ENCODE results near the gene PDE11A. TPM values are rescaled to one million over a fixed set of nuclear protein-coding genes. Genes with fewer than 3 reads are reported as not detected.
"Not testable (repeated sequence)": the region's sequence is repeated elsewhere in the genome, so short reads cannot be mapped to it uniquely, and the experiment has no call there.

Gene PDE11A
- total and polyA plus RNA-seq, 8 donors, result under 0.01 to 0.87 (median 0.40) TPM; not detected in 2

- H3K4me1 ChIP-seq, result peaks cover 0 to 3% (median 0%) of the 10 kb centered on the region in 4 donors
- H3K27me3 ChIP-seq, result no peaks in the 10 kb centered on the region
- H3K36me3 ChIP-seq, result no peaks in the 10 kb centered on the region
- no peak for DNase-seq
- no peak overlapping the region for H3K4me3 ChIP-seq
- intact Hi-C loops (cut with DNase I; ENCODE audit: low total_unique reads), result no loop called here
- TF ChIP-seq POLR2A (IDR thresholded peaks at IDR 0.05), result no peak
- no peak for TF ChIP-seq CTCF (IDR thresholded peaks at IDR 0.05)
- no peak for TF ChIP-seq EP300 (IDR thresholded peaks at IDR 0.05)
- 80 to 88% (median 88%) methylated on average over 1 of the region's 1 CpG for WGBS, 5 donors
- H3K27ac ChIP-seq, result no peak overlapping the region
- no peaks in the 10 kb centered on the region for H3K9me3 ChIP-seq
These were observed 27.7 kb downstream of the PDE11A start for GRCh38 chr2:178044836-178045235.

GRCh38 chr2:178043266-178043665, 29.3 kb downstream of the PDE11A start:
- no peak for DNase-seq
- Histone ChIP-seq H3K27me3 (no peaks in the 10 kb centered on the region), H3K4me3 (no peak overlapping the region), H3K27ac (no peak overlapping the region), H3K9me3 (no peaks in the 10 kb centered on the region), H3K36me3 (no peaks in the 10 kb centered on the region), H3K4me1 (peaks cover 0 to 3% (median 0%) of the 10 kb centered on the region in 4 donors)
- TF ChIP-seq EP300 (IDR thresholded peaks at IDR 0.05) (no peak), POLR2A (IDR thresholded peaks at IDR 0.05) (no peak), POLR2AphosphoS5 (IDR thresholded peaks at IDR 0.05) (no peak), CTCF (IDR thresholded peaks at IDR 0.05) (no peak)
- intact Hi-C loops (cut with DNase I; ENCODE audit: low total_unique reads), result no loop called here
- WGBS, 5 donors, result 86 to 97% (median 90%) methylated on average over 1 of the region's 1 CpG

- H3K27me3 ChIP-seq; H3K4me1 ChIP-seq; H3K27ac ChIP-seq; H3K4me3 ChIP-seq; intact Hi-C loops (cut with DNase I; ENCODE audit: low total_unique reads); H3K36me3 ChIP-seq; DNase-seq: not testable (repeated sequence)
- H3K9me3 ChIP-seq, result peaks cover 0 to 17% (median 3%) of the 10 kb centered on the region in 4 donors
These were observed 39.0 kb downstream of the PDE11A start for GRCh38 chr2:178033583-178033982.

GRCh38 chr2:178029342-178029741, 43.2 kb downstream of the PDE11A start:
- no peak for DNase-seq
- WGBS, 5 donors, result 81 to 92% (median 87%) methylated on average over 1 of the region's 1 CpG
- no peaks in the 10 kb centered on the region for H3K4me1 ChIP-seq
- H3K36me3 ChIP-seq, result no peaks in the 10 kb centered on the region
- intact Hi-C loops (cut with DNase I; ENCODE audit: low total_unique reads), result no loop called here
- no peaks in the 10 kb centered on the region for H3K27me3 ChIP-seq
- TF ChIP-seq POLR2AphosphoS5 (IDR thresholded peaks at IDR 0.05), result no peak
- TF ChIP-seq POLR2A (IDR thresholded peaks at IDR 0.05), result no peak
- TF ChIP-seq EP300 (IDR thresholded peaks at IDR 0.05), result no peak
- no peak for TF ChIP-seq CTCF (IDR thresholded peaks at IDR 0.05)
- no peak overlapping the region for H3K27ac ChIP-seq
- H3K4me3 ChIP-seq, result no peak overlapping the region
- H3K9me3 ChIP-seq, result peaks cover 0 to 17% (median 0%) of the 10 kb centered on the region in 4 donors

- H3K36me3 ChIP-seq, result no peaks in the 10 kb centered on the region
- no peak overlapping the region for H3K4me3 ChIP-seq
- H3K27me3 ChIP-seq, result no peaks in the 10 kb centered on the region
- H3K4me1 ChIP-seq, result no peaks in the 10 kb centered on the region
- H3K9me3 ChIP-seq, result no peaks in the 10 kb centered on the region
- WGBS, 5 donors, result 89 to 95% (median 94%) methylated on average over 4 of the region's 4 CpGs
- TF ChIP-seq POLR2A (IDR thresholded peaks at IDR 0.05), result no peak
- no peak for TF ChIP-seq POLR2AphosphoS5 (IDR thresholded peaks at IDR 0.05)
- no peak for TF ChIP-seq CTCF (IDR thresholded peaks at IDR 0.05)
- no peak for TF ChIP-seq EP300 (IDR thresholded peaks at IDR 0.05)
- intact Hi-C loops (cut with DNase I; ENCODE audit: low total_unique reads), result no loop called here
- H3K27ac ChIP-seq, result no peak overlapping the region
- no peak for DNase-seq
These were observed 46.9 kb downstream of the PDE11A start for GRCh38 chr2:178025551-178026185.
